Measurements from ENCODE around the gene ZBTB32. TPM values are rescaled to one million over a fixed set of nuclear protein-coding genes. Genes with fewer than 3 reads are reported as not detected.

Gene ZBTB32
- total and polyA plus RNA-seq, 11 donors = 0.24 TPM; not detected in 10

- no peaks in the 10 kb centered on the region for H3K9me3 ChIP-seq
- H3K27me3 ChIP-seq = no peaks in the 10 kb centered on the region
- peak overlapping the region in 2 of 12 donors; percentile 70 to 74 for H3K4me3 ChIP-seq
- peak overlapping the region; percentile 88 to 100 (median 96) for H3K27ac ChIP-seq
- no peak for TF ChIP-seq CTCF (IDR thresholded peaks at IDR 0.05)
- TF ChIP-seq POLR2A (IDR thresholded peaks at IDR 0.05) = no peak
- peaks cover 2 to 59% (median 41%) of the 10 kb centered on the region in 12 donors for H3K4me1 ChIP-seq
- WGBS, 4 donors = 75 to 84% (median 82%) methylated on average over 13 of the region's 13 CpGs
- intact Hi-C loops (cut with DNase I) = loop anchor here in 2 of 10 donors (5.0 to 10.0 kb wide), 2 partner anchors 178 to 390 kb away; partner anchors contain the start of gene CAPNS1 (in 1 of the 2)
- ATAC-seq (no peak), DNase-seq (peak in 1 of 5 donors; percentile 28)
- H3K36me3 ChIP-seq = peaks cover 0 to 33% (median 21%) of the 10 kb centered on the region in 9 donors
Observed at GRCh38 chr19:35754370-35755130, 50.2 kb downstream of the ZBTB32 start.

- DNase-seq (no peak), ATAC-seq (peak in 2 of 4 donors; percentile 22 to 31)
- 36 to 57% (median 47%) methylated on average over 12 to 17 of the region's 17 CpGs for WGBS, 4 donors
- intact Hi-C loops (cut with DNase I) = loop anchor here in 2 of 10 donors (5.0 to 10.0 kb wide), 2 partner anchors 177 to 390 kb away; partner anchors contain the start of gene CAPNS1 (in 1 of the 2)
- H3K4me1 ChIP-seq = peaks cover 0 to 53% (median 39%) of the 10 kb centered on the region in 12 donors
- H3K36me3 ChIP-seq = peaks cover 0 to 34% (median 21%) of the 10 kb centered on the region in 9 donors
- peak overlapping the region; percentile 88 to 100 (median 96) for H3K27ac ChIP-seq
- H3K4me3 ChIP-seq = peak overlapping the region in 11 of 12 donors; percentile 58 to 99 (median 75)
- H3K9me3 ChIP-seq = no peaks in the 10 kb centered on the region
- TF ChIP-seq CTCF (IDR thresholded peaks at IDR 0.05) (no peak), POLR2A (IDR thresholded peaks at IDR 0.05) (no peak)
- H3K27me3 ChIP-seq = no peaks in the 10 kb centered on the region
Observed at GRCh38 chr19:35755131-35755549, 50.8 kb downstream of the ZBTB32 start.

- peak; percentile 86 to 93 (median 90) for DNase-seq
- peak in 3 of 4 donors; percentile 20 to 33 (median 31) for ATAC-seq
- peak overlapping the region; percentile 28 to 99 (median 74) for H3K4me3 ChIP-seq
- TF ChIP-seq POLR2A (IDR thresholded peaks at IDR 0.05) = peak in 1 of 2 donors; percentile 48
- TF ChIP-seq CTCF (IDR thresholded peaks at IDR 0.05) = no peak
- peaks cover 0 to 35% (median 23%) of the 10 kb centered on the region in 9 donors for H3K36me3 ChIP-seq
- H3K9me3 ChIP-seq = no peaks in the 10 kb centered on the region
- peaks cover 0 to 53% (median 39%) of the 10 kb centered on the region in 12 donors for H3K4me1 ChIP-seq
- H3K27me3 ChIP-seq = no peaks in the 10 kb centered on the region
- 13 to 27% (median 18%) methylated on average over 14 to 74 of the region's 74 CpGs for WGBS, 4 donors
- H3K27ac ChIP-seq = peak overlapping the region; percentile 88 to 100 (median 96)
- intact Hi-C loops (cut with DNase I) = loop anchor here in 2 of 10 donors (5.0 to 10.0 kb wide), 2 partner anchors 177 to 389 kb away; partner anchors contain the start of gene CAPNS1 (in 1 of the 2)
Observed at GRCh38 chr19:35755550-35756376, 51.4 kb downstream of the ZBTB32 start.

Data from heart left ventricle (tissue), 16 donors.